Spleen (tissue), 11 donors: ENCODE data around the gene ARMC3. TPM values are rescaled to one million over a fixed set of nuclear protein-coding genes. Genes with fewer than 3 reads are reported as not detected.
"Not testable (repeated sequence)": the region's sequence is repeated elsewhere in the genome, so short reads cannot be mapped to it uniquely, and the experiment has no call there.

ENCODE experiments used
- DNase-seq: peaks from one replicate; pipeline ENCODE4 v3.0.0-alpha.2; 2020
- H3K27ac ChIP-seq, 8 donors: fragments of 200-600 bp; sonication (generic) in 7 of 8; 1 replicate in 4 of 8; 2 replicates in 4 of 8; pipeline versions ENCODE4 v1.5.0 to v1.8.0; 2016 to 2021; ENCODE audit warnings: inconsistent platforms in 4 of 8, mild to moderate bottlenecking in 4 of 8, moderate library complexity in 1 of 8
- H3K27me3 ChIP-seq, 7 donors: fragments of 200-600 bp; sonication (generic) in 6 of 7; replicated peaks in 1 of 7; 1 replicate in 4 of 7; 2 replicates in 3 of 7; pipeline versions ENCODE4 v1.5.0 to v1.8.0; 2016 to 2021; ENCODE audit warnings: inconsistent platforms in 3 of 7, mild to moderate bottlenecking in 1 of 7
- H3K36me3 ChIP-seq, 6 donors: fragments of 200-600 bp; sonication (generic) in 5 of 6; 1 replicate in 4 of 6; 2 replicates in 2 of 6; pipeline versions ENCODE4 v1.5.0 to v1.8.0; 2016 to 2021; ENCODE audit warnings: inconsistent platforms in 2 of 6
- H3K4me1 ChIP-seq, 6 donors: fragments of 200-600 bp; sonication (generic) in 5 of 6; 1 replicate in 3 of 6; 2 replicates in 3 of 6; pipeline versions ENCODE4 v1.5.0 to v1.8.0; 2016 to 2021; ENCODE audit warnings: inconsistent platforms in 3 of 6
- H3K4me3 ChIP-seq, 8 donors: fragments of 200-600 bp; sonication (generic) in 7 of 8; 1 replicate in 4 of 8; 2 replicates in 4 of 8; pipeline versions ENCODE4 v1.5.0 to v1.8.0; 2016 to 2021; ENCODE audit warnings: inconsistent platforms in 4 of 8, mild to moderate bottlenecking in 4 of 8, moderate library complexity in 2 of 8
- H3K9me3 ChIP-seq, 8 donors: fragments of 200-600 bp; sonication (generic) in 7 of 8; 1 replicate in 4 of 8; 2 replicates in 4 of 8; pipeline versions ENCODE4 v1.5.0 to v1.8.0; 2016 to 2021; ENCODE audit warnings: inconsistent platforms in 4 of 8
- CTCF ChIP-seq, 11 experiments: fragments of 200-600 bp in 7 of 11; fragments of 450-650 bp in 4 of 11; sonication (generic) in 4 of 11; IDR thresholded peaks in 8 of 11; conservative IDR thresholded peaks in 3 of 11; 1 replicate in 7 of 11; 2 replicates in 4 of 11; pipeline versions ENCODE4 v1.4.0 to v1.8.0; 2016 to 2021; ENCODE audit warnings: antibody characterized with exemption in 11 of 11, inconsistent platforms in 4 of 11, mild to moderate bottlenecking in 1 of 11
- POLR2A ChIP-seq, 3 donors: fragments of 450-650 bp; IDR thresholded peaks; one replicate each; pipeline ENCODE4 v1.5.1; 2017; ENCODE audit warnings: antibody characterized with exemption in 3 of 3, mild to moderate bottlenecking in 1 of 3
- POLR2AphosphoS5 ChIP-seq, 3 donors: sonication (generic); formaldehyde crosslinking; IDR thresholded peaks; one replicate each; pipeline ENCODE4 v1.5.1; 2017; ENCODE audit warnings: antibody characterized with exemption in 3 of 3
- WGBS, 5 donors: extraction: QIAGEN DNeasy Blood & Tissue Kit in 3 of 5; methylation state at CpG; one replicate each; pipeline versions ENCODE4 v1.1.5 to v1.1.7; 2013 to 2018; 5-methylcytosine and 5-hydroxymethylcytosine counted together
- intact Hi-C: fragments of 100-400 bp; cut with DNase I; formaldehyde crosslinking; loops from one replicate; pipeline ENCODE4 v1.15.0; 2023; ENCODE audit warnings: low total_unique reads
- polyA plus RNA-seq, 3 donors: library from polyadenylated mRNA; stranded (reverse); fragments of 200-250 nt; gene quantifications; one replicate each; pipeline ENCODE4 v1.2.1, GENCODE V29; 2013
- total RNA-seq, 7 donors: library from RNA; depleted of rRNA in 3 of 7; stranded (reverse); fragments of >200 nt in 3 of 7; fragmentation: NEBNext Ultra II Directional in 4 of 7; extraction: Animal tissue kit (Norgen Biotek cat#: 25700) in 4 of 7; gene quantifications; one replicate each; pipeline versions ENCODE4 v1.1.0 to v1.2.1, GENCODE V29; 2016 to 2021
- donor health status: healthy with polysubstance abuse.
- donor health status: DM: no; HTN: no; CAD: no; lungs with moderate emphysema.
- donor health status: DM: no; HTN: no; CAD: no.
- donor health status: Bipolar disorder and iron deficiency.
- donor health status: healthy.
- donor health status: DM: no; HTN: no; CAD: no.
- donor health status: DM: yes; HTN: yes; CAD: no.

ARMC3 gene
- total and polyA plus RNA-seq, 10 donors = 0.66 to 0.85 TPM; not detected in 8

- H3K27ac ChIP-seq = no peak overlapping the region
- TF ChIP-seq CTCF (IDR thresholded peaks at IDR 0.05 in 8 of 11, conservative IDR thresholded peaks at IDR 0.05 in 3 of 11) = no peak
- no peak for TF ChIP-seq POLR2AphosphoS5 (IDR thresholded peaks at IDR 0.05)
- no peak for TF ChIP-seq POLR2A (IDR thresholded peaks at IDR 0.05)
- H3K36me3 ChIP-seq = no peaks in the 10 kb centered on the region
- WGBS, 5 donors = 61 to 86% (median 83%) methylated on average over 4 of the region's 4 CpGs
- no peaks in the 10 kb centered on the region for H3K27me3 ChIP-seq
- H3K4me3 ChIP-seq = no peak overlapping the region
- DNase-seq = no peak
- intact Hi-C loops = no loop called here
- no peaks in the 10 kb centered on the region for H3K4me1 ChIP-seq
- H3K9me3 ChIP-seq = peaks cover 0 to 19% (median 9%) of the 10 kb centered on the region in 8 donors
Measured at GRCh38 chr10:22897371-22897770, 30.5 kb upstream of the ARMC3 start.

DNA sequence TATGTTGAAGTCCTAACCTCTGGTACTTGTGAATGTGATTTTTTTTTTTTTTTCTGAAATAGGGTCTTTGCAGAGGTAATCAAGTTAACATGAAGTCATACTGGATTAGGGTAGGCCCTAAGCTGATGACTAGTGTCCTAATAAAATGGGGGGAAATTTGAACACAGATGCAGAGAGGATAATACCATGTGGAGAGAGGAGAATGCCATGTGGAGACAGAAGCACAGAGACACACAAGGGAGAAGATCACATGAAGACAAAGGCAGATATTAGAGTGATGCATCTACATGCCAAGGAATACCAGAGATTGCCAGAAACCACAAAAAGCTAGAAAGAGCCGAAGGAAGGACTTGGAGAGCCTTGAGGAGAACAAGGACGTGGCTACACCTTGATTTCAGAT, 28.5 kb upstream of the ARMC3 start:
- TF ChIP-seq POLR2A (IDR thresholded peaks at IDR 0.05) (no peak), CTCF (IDR thresholded peaks at IDR 0.05 in 8 of 11, conservative IDR thresholded peaks at IDR 0.05 in 3 of 11) (no peak), POLR2AphosphoS5 (IDR thresholded peaks at IDR 0.05) (no peak)
- peaks cover 0 to 11% (median 0%) of the 10 kb centered on the region in 8 donors for H3K9me3 ChIP-seq
- intact Hi-C loops = no loop called here
- no peak for DNase-seq
- H3K27me3 ChIP-seq = no peaks in the 10 kb centered on the region
- no peak overlapping the region for H3K27ac ChIP-seq
- no peak overlapping the region for H3K4me3 ChIP-seq
- 70 to 79% (median 76%) methylated on average over 2 of the region's 2 CpGs for WGBS, 5 donors
- H3K36me3 ChIP-seq = no peaks in the 10 kb centered on the region
- H3K4me1 ChIP-seq = no peaks in the 10 kb centered on the region

DNA sequence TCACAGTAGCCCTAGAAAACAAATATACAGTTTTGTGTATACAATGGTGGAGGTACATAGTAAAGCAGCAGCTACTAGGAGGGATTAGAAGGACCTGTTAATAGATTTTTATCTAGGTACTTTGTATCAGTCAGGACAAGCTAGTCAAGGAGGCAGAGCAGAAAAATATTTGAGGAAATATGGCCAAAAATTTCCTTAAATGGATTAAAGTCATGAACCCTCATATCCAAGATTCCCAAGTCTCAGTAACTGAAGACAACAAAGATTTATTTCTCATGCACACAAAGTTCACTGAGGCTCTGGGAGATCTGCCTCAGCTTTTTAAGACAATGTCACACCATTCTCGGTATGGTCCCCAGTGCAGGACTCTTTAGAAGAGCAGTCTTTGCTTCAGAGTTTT, 28.1 kb upstream of the ARMC3 start:
- WGBS, 5 donors = 76 to 85% (median 78%) methylated on average over 1 of the region's 1 CpG
- intact Hi-C loops = no loop called here
- H3K27ac ChIP-seq = no peak overlapping the region
- TF ChIP-seq POLR2AphosphoS5 (IDR thresholded peaks at IDR 0.05) (no peak), POLR2A (IDR thresholded peaks at IDR 0.05) (no peak), CTCF (IDR thresholded peaks at IDR 0.05 in 8 of 11, conservative IDR thresholded peaks at IDR 0.05 in 3 of 11) (no peak)
- H3K4me3 ChIP-seq = no peak overlapping the region
- peaks cover 0 to 13% (median 0%) of the 10 kb centered on the region in 8 donors for H3K9me3 ChIP-seq
- DNase-seq = no peak
- H3K36me3 ChIP-seq = no peaks in the 10 kb centered on the region
- H3K4me1 ChIP-seq = no peaks in the 10 kb centered on the region
- H3K27me3 ChIP-seq = no peaks in the 10 kb centered on the region

DNA sequence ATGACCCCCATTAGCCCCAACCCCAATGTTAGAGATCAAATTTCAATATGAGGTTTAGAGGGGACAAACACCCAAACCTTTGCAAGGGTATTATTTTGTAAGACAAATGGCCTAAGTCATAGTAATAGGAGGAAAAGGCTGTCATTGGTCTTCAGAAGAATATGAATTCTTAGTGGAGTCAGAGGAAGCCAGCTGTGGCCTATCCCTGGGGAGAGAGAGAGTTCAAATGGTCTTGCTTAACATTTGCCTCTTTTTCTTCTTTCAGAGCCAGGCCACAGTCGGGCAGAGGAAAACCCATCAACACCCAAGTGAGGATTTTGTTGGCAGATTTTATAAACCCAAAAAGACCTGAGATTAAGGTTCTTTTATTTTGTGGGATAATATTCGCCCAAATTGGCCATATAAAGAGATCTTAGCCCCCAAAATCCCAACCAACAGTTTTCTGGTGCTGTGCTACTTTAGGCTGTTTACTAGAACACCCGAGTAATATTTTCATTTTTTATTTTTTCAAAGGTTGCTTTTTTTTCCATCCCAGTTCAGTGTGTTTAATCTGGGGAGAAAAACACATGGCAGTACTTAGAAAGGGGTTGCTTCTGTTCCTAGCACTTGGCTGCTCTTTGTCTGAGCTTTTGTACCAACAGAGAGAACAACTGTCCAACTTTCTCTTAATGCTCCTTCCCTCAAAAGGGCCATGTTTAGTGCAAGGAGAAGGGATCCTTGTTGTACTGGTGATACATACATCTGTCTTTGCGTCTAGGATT, 26.8 kb upstream of the ARMC3 start:
- H3K36me3 ChIP-seq = no peaks in the 10 kb centered on the region
- H3K4me1 ChIP-seq = no peaks in the 10 kb centered on the region
- DNase-seq = no peak
- TF ChIP-seq CTCF (IDR thresholded peaks at IDR 0.05 in 8 of 11, conservative IDR thresholded peaks at IDR 0.05 in 3 of 11) = no peak
- TF ChIP-seq POLR2AphosphoS5 (IDR thresholded peaks at IDR 0.05) = no peak
- TF ChIP-seq POLR2A (IDR thresholded peaks at IDR 0.05) = no peak
- no peaks in the 10 kb centered on the region for H3K27me3 ChIP-seq
- H3K4me3 ChIP-seq = no peak overlapping the region
- no peak overlapping the region for H3K27ac ChIP-seq
- 76 to 82% (median 79%) methylated on average over 4 of the region's 4 CpGs for WGBS, 5 donors
- intact Hi-C loops = no loop called here
- H3K9me3 ChIP-seq = peaks cover 0 to 21% (median 0%) of the 10 kb centered on the region in 8 donors

DNA sequence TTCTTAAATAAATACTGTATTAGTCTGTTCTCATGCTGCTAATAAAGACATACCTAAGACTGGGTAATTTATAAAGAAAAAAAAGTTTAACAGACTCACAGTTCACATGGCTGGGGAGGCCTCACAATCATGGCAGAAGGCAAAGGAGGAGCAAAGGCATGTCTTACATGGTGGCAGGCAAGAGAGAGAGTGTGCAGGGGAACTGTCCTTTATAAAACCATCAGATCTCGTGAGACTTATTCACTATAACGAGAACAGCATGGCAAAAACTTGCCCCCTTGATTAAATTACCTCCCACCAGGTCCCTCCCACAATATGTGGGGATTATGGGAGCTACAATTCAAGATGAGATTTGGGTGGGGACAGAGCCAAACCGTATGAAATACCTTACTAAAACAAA, 25.7 kb upstream of the ARMC3 start:
- H3K4me1 ChIP-seq, H3K4me3 ChIP-seq, H3K27ac ChIP-seq, DNase-seq, H3K36me3 ChIP-seq, intact Hi-C loops, H3K27me3 ChIP-seq: not testable (repeated sequence)
- WGBS, 5 donors = 74 to 90% (median 85%) methylated on average over 3 of the region's 3 CpGs
- peaks cover 0 to 21% (median 0%) of the 10 kb centered on the region in 8 donors for H3K9me3 ChIP-seq
